HepG2 (cell line): ENCODE data around the gene TRIM62. TPM values are rescaled to one million over a fixed set of nuclear protein-coding genes. Genes with fewer than 3 reads are reported as not detected.

Source experiments
- CEBPB ChIP-seq: IDR thresholded peaks from 2 replicates; pipeline ENCODE4 v1.6.1; 2011; ENCODE audit warnings: low read depth, low read length, improper control_type of control experiment, borderline replicate concordance
- ELF4 ChIP-seq: sonication (generic); formaldehyde crosslinking; IDR thresholded peaks from 2 replicates; pipeline ENCODE4 v1.5.0; 2020; ENCODE audit warnings: missing genetic modification reagents, mild to moderate bottlenecking, moderate library complexity, borderline replicate concordance
- HNRNPL ChIP-seq: fragments of 200-400 bp; formaldehyde crosslinking; IDR thresholded peaks from 2 replicates; pipeline ENCODE4 v1.6.1; 2017; ENCODE audit warnings: mild to moderate bottlenecking, low read depth, low read length
- HNRNPLL ChIP-seq: fragments of 200-400 bp; formaldehyde crosslinking; IDR thresholded peaks from 2 replicates; pipeline ENCODE4 v1.6.1; 2017; ENCODE audit warnings: mild to moderate bottlenecking, low read depth, low read length; ENCODE audit not compliant: poor library complexity, severe bottlenecking
- MAZ ChIP-seq, 2 experiments: sonication (generic) in 1 of 2; formaldehyde crosslinking in 1 of 2; IDR thresholded peaks; 2 replicates each; pipeline versions ENCODE4 v1.5.0 to v1.6.1; 2012 to 2020; ENCODE audit warnings: low read depth in 2 of 2, mild to moderate bottlenecking in 2 of 2, borderline replicate concordance in 1 of 2, improper control_type of control experiment in 1 of 2, low read length in 1 of 2, missing genetic modification reagents in 1 of 2, moderate library complexity in 1 of 2
- MED1 ChIP-seq: sonication (generic); formaldehyde crosslinking; IDR thresholded peaks from 2 replicates; pipeline ENCODE4 v1.4.0; 2020; ENCODE audit warnings: missing genetic modification reagents
- THAP11 ChIP-seq: IDR thresholded peaks from 2 replicates; pipeline ENCODE4 v1.6.1; 2016; ENCODE audit warnings: missing biosample characterization, missing genetic modification reagents
- ZFP1 ChIP-seq: IDR thresholded peaks from 2 replicates; pipeline ENCODE4 v1.6.1; 2016
- ZMYM2 ChIP-seq: sonication (generic); formaldehyde crosslinking; IDR thresholded peaks from 2 replicates; pipeline ENCODE4 v1.8.0; 2022; ENCODE audit warnings: mild to moderate bottlenecking, missing genetic modification reagents
- ZNF367 ChIP-seq: sonication (generic); formaldehyde crosslinking; IDR thresholded peaks from 2 replicates; pipeline ENCODE4 v1.4.0; 2020; ENCODE audit warnings: missing genetic modification reagents, borderline replicate concordance
- ZNF430 ChIP-seq: sonication (generic); formaldehyde crosslinking; IDR thresholded peaks from 2 replicates; pipeline ENCODE4 v1.9.0; 2021; ENCODE audit warnings: mild to moderate bottlenecking, missing genetic modification reagents
- ZNF614 ChIP-seq: IDR thresholded peaks from 2 replicates; pipeline ENCODE4 v1.6.1; 2018; ENCODE audit warnings: missing biosample characterization, missing genetic modification reagents, inconsistent platforms, borderline replicate concordance
- ZNF660 ChIP-seq: sonication (generic); formaldehyde crosslinking; IDR thresholded peaks from 2 replicates; pipeline ENCODE4 v1.5.1; 2020; ENCODE audit warnings: mild to moderate bottlenecking, low read depth, missing genetic modification reagents, borderline replicate concordance
- ZNF737 ChIP-seq: sonication (generic); formaldehyde crosslinking; IDR thresholded peaks from 2 replicates; pipeline ENCODE4 v1.5.0; 2020; ENCODE audit warnings: missing genetic modification reagents, mild to moderate bottlenecking, borderline replicate concordance
- ZNF790 ChIP-seq: sonication (generic); formaldehyde crosslinking; IDR thresholded peaks from 2 replicates; pipeline ENCODE4 v1.8.0; 2022; ENCODE audit warnings: missing genetic modification reagents, mild to moderate bottlenecking, borderline replicate concordance
- polyA plus RNA-seq, 8 experiments: library from polyadenylated mRNA; depleted of rRNA in 3 of 8; stranded (reverse) in 7 of 8; unstranded in 1 of 8; fragments of >200 nt; fragmentation: Illumina TruSeq in 4 of 8; extraction: Trizol in 4 of 8; gene quantifications; 2 replicates each; pipeline versions ENCODE4 v1.2.1 to v1.2.3, GENCODE V29; 2011 to 2016; ENCODE audit warnings: low read depth in 4 of 8, missing spikeins in 1 of 8, mixed read lengths in 1 of 8; ENCODE audit not compliant: insufficient read depth in 1 of 8
- total RNA-seq, 5 experiments: library from RNA; depleted of rRNA; stranded (reverse); fragments of >200 nt; fragmentation: Illumina TruSeq; extraction: Trizol; gene quantifications; 2 replicates each; pipeline ENCODE4 v1.2.3, GENCODE V29; 2016; ENCODE audit warnings: low read depth in 1 of 5
- TF ChIP-seq, protein P1 (sequence below): sonication (generic); formaldehyde crosslinking; IDR thresholded peaks from 2 replicates; pipeline ENCODE4 v1.5.1; 2020; ENCODE audit warnings: mild to moderate bottlenecking, missing genetic modification reagents, borderline replicate concordance
- TF ChIP-seq, protein P2 (sequence below): sonication (generic); formaldehyde crosslinking; IDR thresholded peaks from 2 replicates; pipeline ENCODE4 v1.4.0; 2020; ENCODE audit warnings: missing genetic modification reagents
- TF ChIP-seq, protein P3 (sequence below): sonication (generic); formaldehyde crosslinking; IDR thresholded peaks from 2 replicates; pipeline ENCODE4 v1.4.0; 2020; ENCODE audit warnings: low read depth, mild to moderate bottlenecking, missing genetic modification reagents

The TRIM62 gene
- total and polyA plus RNA-seq, 2 of the 13 experiments (the other 11 are each of a cell fraction or from before 2014, with no cell fraction given) = 0.53 to 0.57 TPM

DNA sequence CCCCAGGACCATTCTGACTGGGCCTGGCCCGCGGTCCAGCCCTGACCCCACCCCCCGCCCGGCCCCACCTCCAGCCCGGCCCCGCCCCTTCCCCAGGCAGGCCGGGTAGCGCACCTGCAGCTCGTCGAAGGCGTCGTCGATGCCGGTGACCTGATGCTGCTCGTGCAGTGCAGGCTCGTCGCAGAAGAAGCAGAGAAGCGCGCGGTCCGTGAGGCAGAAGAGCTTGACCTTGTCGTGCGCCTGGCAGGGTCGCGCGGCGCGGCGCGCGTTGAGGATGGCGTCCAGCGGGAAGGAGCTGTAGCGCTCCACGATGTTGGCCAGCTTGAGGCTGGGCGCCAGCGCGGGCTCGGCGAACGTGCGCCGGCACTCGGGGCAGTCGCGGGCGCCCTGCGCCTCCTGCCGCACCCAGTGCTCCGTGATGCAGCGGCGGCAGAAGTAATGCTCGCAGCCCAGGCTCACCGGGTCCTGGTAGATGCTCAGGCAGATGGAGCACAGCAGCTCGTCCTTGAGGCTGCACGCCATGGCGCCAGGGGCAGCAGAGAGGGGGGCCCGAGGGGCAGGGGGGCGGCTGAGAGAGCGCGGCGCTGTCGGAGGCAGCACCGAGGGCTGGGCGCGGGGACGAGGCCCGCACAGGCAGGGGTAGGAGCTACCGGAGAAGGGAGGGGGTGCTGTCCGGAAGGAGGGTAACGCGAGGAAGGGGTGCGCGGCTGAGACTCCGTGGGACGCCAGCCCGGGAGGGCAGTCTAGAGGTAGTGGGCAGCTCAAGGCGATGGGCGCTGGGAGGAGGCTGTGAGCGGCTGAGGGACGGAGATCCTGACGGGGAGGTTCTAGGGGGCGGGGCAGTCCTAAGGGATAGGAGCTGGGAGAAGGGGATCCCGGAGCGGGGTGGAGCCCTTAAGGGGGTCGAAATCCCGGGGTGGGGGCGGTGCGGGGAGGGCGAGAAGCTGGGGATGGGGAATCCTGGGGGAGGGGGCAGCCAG, 642 bp downstream of the TRIM62 start (continued):
- no peak for TF ChIP-seq MAZ (IDR thresholded peaks at IDR 0.05; ENCODE audit: borderline replicate concordance, low read depth, low read length)
- TF ChIP-seq MAZ (CRISPR knock-in tag; IDR thresholded peaks at IDR 0.05; ENCODE audit: low read depth) = 0 out of 2 replicates have a peak, but pooled peaks have one; percentile 45
- TF ChIP-seq ZNF790 = no peak
- TF ChIP-seq, protein P1, sequence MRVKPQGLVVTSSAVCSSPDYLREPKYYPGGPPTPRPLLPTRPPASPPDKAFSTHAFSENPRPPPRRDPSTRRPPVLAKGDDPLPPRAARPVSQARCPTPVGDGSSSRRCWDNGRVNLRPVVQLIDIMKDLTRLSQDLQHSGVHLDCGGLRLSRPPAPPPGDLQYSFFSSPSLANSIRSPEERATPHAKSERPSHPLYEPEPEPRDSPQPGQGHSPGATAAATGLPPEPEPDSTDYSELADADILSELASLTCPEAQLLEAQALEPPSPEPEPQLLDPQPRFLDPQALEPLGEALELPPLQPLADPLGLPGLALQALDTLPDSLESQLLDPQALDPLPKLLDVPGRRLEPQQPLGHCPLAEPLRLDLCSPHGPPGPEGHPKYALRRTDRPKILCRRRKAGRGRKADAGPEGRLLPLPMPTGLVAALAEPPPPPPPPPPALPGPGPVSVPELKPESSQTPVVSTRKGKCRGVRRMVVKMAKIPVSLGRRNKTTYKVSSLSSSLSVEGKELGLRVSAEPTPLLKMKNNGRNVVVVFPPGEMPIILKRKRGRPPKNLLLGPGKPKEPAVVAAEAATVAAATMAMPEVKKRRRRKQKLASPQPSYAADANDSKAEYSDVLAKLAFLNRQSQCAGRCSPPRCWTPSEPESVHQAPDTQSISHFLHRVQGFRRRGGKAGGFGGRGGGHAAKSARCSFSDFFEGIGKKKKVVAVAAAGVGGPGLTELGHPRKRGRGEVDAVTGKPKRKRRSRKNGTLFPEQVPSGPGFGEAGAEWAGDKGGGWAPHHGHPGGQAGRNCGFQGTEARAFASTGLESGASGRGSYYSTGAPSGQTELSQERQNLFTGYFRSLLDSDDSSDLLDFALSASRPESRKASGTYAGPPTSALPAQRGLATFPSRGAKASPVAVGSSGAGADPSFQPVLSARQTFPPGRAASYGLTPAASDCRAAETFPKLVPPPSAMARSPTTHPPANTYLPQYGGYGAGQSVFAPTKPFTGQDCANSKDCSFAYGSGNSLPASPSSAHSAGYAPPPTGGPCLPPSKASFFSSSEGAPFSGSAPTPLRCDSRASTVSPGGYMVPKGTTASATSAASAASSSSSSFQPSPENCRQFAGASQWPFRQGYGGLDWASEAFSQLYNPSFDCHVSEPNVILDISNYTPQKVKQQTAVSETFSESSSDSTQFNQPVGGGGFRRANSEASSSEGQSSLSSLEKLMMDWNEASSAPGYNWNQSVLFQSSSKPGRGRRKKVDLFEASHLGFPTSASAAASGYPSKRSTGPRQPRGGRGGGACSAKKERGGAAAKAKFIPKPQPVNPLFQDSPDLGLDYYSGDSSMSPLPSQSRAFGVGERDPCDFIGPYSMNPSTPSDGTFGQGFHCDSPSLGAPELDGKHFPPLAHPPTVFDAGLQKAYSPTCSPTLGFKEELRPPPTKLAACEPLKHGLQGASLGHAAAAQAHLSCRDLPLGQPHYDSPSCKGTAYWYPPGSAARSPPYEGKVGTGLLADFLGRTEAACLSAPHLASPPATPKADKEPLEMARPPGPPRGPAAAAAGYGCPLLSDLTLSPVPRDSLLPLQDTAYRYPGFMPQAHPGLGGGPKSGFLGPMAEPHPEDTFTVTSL (CRISPR knock-in tag) = no peak
- TF ChIP-seq MED1 = no peak
- no peak for TF ChIP-seq ZNF660 (CRISPR knock-in tag)
- TF ChIP-seq HNRNPL = no peak
- peak; percentile 6 for TF ChIP-seq HNRNPLL
- no peak for TF ChIP-seq ZNF367 (CRISPR knock-in tag)
- TF ChIP-seq, protein P2, sequence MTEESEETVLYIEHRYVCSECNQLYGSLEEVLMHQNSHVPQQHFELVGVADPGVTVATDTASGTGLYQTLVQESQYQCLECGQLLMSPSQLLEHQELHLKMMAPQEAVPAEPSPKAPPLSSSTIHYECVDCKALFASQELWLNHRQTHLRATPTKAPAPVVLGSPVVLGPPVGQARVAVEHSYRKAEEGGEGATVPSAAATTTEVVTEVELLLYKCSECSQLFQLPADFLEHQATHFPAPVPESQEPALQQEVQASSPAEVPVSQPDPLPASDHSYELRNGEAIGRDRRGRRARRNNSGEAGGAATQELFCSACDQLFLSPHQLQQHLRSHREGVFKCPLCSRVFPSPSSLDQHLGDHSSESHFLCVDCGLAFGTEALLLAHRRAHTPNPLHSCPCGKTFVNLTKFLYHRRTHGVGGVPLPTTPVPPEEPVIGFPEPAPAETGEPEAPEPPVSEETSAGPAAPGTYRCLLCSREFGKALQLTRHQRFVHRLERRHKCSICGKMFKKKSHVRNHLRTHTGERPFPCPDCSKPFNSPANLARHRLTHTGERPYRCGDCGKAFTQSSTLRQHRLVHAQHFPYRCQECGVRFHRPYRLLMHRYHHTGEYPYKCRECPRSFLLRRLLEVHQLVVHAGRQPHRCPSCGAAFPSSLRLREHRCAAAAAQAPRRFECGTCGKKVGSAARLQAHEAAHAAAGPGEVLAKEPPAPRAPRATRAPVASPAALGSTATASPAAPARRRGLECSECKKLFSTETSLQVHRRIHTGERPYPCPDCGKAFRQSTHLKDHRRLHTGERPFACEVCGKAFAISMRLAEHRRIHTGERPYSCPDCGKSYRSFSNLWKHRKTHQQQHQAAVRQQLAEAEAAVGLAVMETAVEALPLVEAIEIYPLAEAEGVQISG (CRISPR knock-in tag) = no peak; the same call in 1 of the 2 replicates
- TF ChIP-seq ZMYM2 (CRISPR knock-in tag) = peak; percentile 64; the same call in 1 of the 2 replicates
- TF ChIP-seq ZFP1 (CRISPR knock-in tag) = no peak
- TF ChIP-seq CEBPB = no peak
- no peak for TF ChIP-seq ZNF737 (CRISPR knock-in tag)
- TF ChIP-seq ZNF614 (CRISPR knock-in tag) = no peak
- peak; percentile 87; the same call in 1 of the 2 replicates for TF ChIP-seq ZNF430 (CRISPR knock-in tag)
- no peak for TF ChIP-seq ELF4
- peak; percentile 46; the same call in 1 of the 2 replicates for TF ChIP-seq THAP11 (CRISPR knock-in tag)
- TF ChIP-seq, protein P3, sequence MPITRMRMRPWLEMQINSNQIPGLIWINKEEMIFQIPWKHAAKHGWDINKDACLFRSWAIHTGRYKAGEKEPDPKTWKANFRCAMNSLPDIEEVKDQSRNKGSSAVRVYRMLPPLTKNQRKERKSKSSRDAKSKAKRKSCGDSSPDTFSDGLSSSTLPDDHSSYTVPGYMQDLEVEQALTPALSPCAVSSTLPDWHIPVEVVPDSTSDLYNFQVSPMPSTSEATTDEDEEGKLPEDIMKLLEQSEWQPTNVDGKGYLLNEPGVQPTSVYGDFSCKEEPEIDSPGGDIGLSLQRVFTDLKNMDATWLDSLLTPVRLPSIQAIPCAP (CRISPR knock-in tag) = no peak
